HG02623 (cell line): ENCODE measurements around the gene NBPF9.
A peak's percentile ranks its signal among the peaks of the same experiment; 100 is the strongest.
"Not testable (repeated sequence)": the region's sequence is repeated elsewhere in the genome, so short reads cannot be mapped to it uniquely, and the experiment has no call there.

ENCODE experiments used
- ATAC-seq: cut with Tn5 transposase; IDR thresholded peaks from one replicate; pipeline ENCODE4 v1.9.1; 2021; ENCODE audit warnings: moderate library complexity; ENCODE audit not compliant: unreplicated experiment

NBPF9 gene

GRCh38 chr1:149103109-149104081 is at the start of gene NBPF9:
NBPF9 (minus strand) TSS chr1:149103551; CDS start chr1:149082139, 21,412 bp downstream.
- ATAC-seq, result peak; percentile 86

DNA sequence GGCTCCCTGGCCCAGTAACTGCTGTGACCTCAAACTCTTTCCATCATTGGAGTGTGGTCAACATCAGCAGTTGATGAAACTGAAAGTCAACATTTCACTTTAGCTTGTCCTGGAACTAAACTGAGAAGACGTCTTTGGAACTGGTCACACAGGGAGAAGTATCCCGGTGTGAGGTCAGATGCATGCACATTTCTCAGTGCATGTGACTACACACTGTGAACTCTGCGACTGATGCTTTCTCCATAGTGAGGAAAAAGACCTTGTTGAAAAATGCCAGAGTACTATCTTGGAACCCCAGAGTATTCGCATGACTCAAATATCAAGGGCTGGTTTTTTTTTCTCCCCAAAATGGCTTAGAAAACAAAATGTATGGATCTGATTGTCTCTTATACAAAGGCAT is 46.6 kb upstream of the NBPF9 start:
- ATAC-seq, result not testable (repeated sequence)

DNA sequence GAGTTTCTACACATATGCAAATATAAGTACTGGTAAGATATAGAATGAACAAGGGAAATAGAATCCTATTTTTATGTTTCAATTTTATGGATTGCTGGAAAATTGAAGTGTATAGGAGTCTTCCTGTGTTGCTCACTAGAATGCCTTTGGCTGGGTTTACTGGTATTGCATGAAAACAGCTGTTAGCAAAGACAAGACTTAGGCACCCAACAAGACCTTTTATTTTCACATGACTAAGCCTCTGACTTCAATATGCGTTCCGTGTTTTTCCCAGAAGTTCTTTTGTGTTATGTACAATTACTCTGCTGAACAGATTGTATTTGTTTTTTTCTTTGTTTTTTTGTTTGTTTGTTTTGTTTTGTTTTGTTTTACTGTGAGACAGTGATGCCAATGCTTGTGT is 34.2 kb upstream of the NBPF9 start:
- ATAC-seq, result not testable (repeated sequence)

DNA sequence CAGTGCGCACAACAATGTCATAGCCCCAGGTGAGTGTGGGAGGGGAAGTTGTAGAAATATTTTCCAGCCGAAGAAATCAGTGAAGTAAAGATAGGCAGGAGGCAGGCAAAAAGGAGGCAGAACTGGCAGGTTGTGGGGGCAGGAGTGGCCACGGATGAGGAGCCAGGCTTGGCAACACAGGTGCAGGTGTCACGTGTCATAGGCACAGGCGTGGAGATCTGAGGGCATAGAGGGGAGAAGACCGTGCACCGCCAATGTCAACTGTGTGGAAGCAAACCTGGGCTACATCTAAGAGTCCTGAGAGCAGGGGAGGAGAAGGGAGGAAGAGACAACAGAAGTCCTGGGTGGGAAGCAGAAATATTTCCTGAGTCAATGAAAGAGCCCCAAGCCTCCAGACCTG is 27.6 kb upstream of the NBPF9 start:
- ATAC-seq, result not testable (repeated sequence)

- not testable (repeated sequence) for ATAC-seq
Observed at GRCh38 chr1:149129245-149129644, 25.9 kb upstream of the NBPF9 start.

DNA sequence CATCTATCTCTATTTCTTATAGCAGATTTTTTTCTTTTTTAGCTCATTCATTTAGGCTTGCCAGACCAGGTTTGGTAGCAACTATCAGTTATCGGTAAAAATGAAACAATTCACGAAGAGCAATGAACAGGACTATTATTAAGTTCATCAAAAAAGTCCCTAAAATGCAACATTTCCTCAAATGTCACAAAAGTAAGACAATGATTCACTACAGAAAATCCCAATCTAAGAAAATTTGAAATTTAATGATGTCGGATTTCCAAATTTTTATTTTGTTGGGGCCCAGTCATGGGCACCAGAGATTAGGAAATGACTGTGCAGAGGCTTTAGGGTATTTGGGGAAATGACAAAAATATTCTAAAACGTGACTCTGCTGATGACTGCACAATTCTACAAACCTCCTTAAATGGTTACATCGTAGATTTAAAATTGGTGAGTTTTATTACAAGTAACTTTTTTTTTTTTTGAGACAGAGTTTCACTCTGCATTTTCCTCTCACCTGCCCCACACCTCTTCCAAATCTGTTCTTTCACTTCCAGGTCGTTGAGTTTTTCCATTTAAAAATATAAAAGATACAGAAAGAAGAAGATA is 23.3 kb upstream of the NBPF9 start:
- ATAC-seq, result not testable (repeated sequence)

GRCh38 chr1:149123948-149124926 is 20.9 kb upstream of the NBPF9 start:
- ATAC-seq, result not testable (repeated sequence)

DNA sequence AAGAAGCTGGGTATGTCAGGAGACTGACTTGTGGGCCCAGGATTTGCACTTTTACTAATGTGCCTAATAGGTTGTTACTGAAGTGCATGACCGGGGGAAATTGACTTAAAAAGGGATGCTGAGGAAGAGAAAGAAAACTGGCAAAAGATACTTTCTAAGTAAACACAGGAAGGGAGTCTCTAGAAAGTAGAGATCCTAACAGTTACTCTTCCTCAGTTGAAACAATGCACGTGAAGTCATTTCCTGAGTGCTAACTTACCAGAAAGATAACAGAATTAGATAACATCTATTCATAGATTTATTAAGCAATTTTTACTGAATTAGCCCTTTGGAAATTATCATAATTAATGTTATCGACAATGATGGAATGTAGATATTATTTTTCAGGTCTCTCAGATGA is 9.5 kb upstream of the NBPF9 start:
- ATAC-seq, result not testable (repeated sequence)

GRCh38 chr1:149110343-149110742 is 7.0 kb upstream of the NBPF9 start:
- ATAC-seq, result not testable (repeated sequence)

DNA sequence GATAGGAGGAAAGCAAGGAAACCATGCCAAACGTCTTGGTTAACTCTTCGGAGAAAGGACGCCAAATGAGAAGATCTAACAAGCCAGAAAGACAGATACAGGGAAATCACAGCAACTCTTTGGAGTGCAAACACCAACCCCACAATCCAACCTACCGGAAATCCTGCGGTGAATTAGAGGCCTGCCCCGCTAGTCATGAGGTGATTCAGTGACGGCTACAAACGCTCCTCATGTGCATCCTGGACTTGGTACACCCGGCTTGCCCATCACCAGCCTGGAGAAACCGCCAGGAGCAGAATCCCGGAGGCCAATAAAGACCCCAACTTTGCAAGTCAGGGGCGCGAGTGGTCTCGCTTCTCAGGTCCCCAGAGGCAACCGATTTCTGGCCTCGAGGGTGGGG is 777 bp downstream of the NBPF9 start:
- ATAC-seq, result not testable (repeated sequence)

DNA sequence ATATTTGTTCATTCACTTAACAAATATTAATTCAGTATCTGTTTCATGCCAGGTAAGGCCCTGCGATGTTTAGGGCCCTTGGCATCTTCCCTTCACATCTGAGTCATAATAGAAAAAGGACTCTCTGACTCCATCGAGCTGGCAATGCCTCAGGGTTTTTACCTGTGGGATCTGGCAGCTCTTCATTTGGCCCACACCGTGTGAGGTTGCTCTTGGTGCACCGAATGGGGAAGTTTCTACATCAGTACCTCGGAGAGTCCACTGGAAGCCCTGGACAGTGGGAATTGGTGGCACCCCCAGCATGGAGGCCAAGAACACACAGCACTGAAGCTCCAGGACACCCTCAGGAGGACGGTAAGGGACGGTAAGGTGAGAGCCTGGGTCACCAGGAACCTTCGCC is 5.1 kb downstream of the NBPF9 start:
- ATAC-seq, result not testable (repeated sequence)

DNA sequence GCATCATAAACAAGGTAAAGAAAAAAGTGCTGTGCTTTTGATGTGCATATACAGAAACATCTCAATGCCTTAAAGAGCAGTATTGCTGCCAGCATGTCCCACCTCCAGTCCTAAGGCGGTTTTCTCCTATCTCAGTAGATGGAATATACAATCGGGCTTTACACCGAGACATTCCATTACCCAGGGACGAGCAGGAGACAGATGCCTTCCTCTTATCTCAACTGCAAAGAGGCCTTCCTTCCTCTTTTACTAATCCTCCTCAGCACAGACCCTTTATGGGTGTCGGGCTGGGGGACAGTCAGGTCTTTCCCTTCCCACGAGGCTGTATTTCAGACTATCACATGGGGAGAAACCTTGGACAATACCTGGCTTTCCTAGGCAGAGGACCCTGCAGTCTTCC is 10.2 kb downstream of the NBPF9 start:
- ATAC-seq, result not testable (repeated sequence)

- ATAC-seq, result not testable (repeated sequence)
Observed at GRCh38 chr1:149075505-149076127, 27.7 kb downstream of the NBPF9 start.

GRCh38 chr1:149064611-149065010 is 38.7 kb downstream of the NBPF9 start:
- not testable (repeated sequence) for ATAC-seq

GRCh38 chr1:149043056-149043455 is 60.3 kb downstream of the NBPF9 start:
- ATAC-seq, result not testable (repeated sequence)

- not testable (repeated sequence) for ATAC-seq
Observed at GRCh38 chr1:149033916-149034315, 69.4 kb downstream of the NBPF9 start.

- ATAC-seq, result not testable (repeated sequence)
Observed at GRCh38 chr1:149024327-149024726, 79.0 kb downstream of the NBPF9 start.

- ATAC-seq, result not testable (repeated sequence)
Observed at GRCh38 chr1:149018577-149018976, 84.8 kb downstream of the NBPF9 start.

DNA sequence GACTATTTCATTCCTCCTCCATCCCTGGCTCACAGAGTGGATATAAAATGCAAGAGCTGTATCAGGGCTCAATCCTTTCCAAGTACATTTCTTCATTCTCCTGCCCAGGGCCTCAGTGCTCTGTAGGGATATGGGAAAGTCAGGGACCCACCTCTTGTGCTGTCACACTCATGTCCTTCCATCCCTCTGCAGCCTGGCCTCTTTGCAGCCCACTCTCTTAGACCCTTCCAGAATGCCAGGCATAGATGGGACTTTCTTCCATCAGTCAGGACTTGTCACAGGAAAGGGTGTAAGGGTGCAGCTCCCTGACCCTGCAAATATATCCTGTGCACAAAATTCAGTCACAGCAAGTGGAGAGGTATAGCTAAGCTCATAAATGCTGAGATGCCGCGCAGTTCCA is 86.7 kb downstream of the NBPF9 start:
- ATAC-seq, result not testable (repeated sequence)

DNA sequence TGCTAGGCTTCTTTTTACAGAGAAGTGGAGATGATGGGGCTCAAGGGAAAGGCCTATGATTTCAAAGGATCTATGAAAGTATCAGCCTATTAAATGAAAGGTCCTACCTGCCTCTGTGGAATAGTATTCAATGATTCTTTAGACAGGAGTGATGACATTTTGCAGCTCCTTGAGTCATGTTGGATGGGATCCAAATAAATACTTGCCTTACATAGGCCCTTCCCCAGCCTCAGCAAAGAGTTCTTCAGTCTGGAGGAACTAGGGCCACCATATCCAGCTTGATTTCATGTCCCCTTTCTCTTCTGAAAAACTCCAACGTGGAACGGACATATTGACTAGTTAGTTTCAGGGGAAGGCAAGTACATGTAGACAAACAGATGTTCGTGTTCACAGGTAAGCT is 87.8 kb downstream of the NBPF9 start:
- not testable (repeated sequence) for ATAC-seq
